CD14-positive monocyte (primary cell): ENCODE data around the gene REC8. TPM values are rescaled to one million over a fixed set of nuclear protein-coding genes. Genes with fewer than 3 reads are reported as not detected.

Experiments
- DNase-seq, 3 donors: peaks; one replicate each; pipeline ENCODE4 v3.0.0-alpha.2; 2011 to 2022
- H2AFZ ChIP-seq: 2 replicates; pipeline ENCODE4 v1.6.0; 2012; ENCODE audit warnings: mild to moderate bottlenecking, low read depth, low read length, inconsistent platforms; ENCODE audit not compliant: insufficient read depth, poor library complexity, severe bottlenecking
- H3K27ac ChIP-seq, 2 donors: 1 replicate in 1 of 2; 2 replicates in 1 of 2; pipeline ENCODE4 v1.5.1; 2012 to 2013; ENCODE audit warnings: low read length in 2 of 2, control low read depth in 1 of 2, inconsistent platforms in 1 of 2, low read depth in 1 of 2, mild to moderate bottlenecking in 1 of 2
- H3K27me3 ChIP-seq, 2 donors: one replicate each; pipeline versions ENCODE4 v1.6.0 to v1.6.1; 2011 to 2013; ENCODE audit warnings: low read length in 2 of 2; ENCODE audit not compliant: control insufficient read depth in 2 of 2, insufficient read depth in 2 of 2
- H3K36me3 ChIP-seq, 2 donors: replicated peaks in 1 of 2; 1 replicate in 1 of 2; 2 replicates in 1 of 2; pipeline versions ENCODE4 v1.5.1 to v1.6.1; 2012 to 2013; ENCODE audit warnings: low read length in 2 of 2, control low read depth in 1 of 2, inconsistent platforms in 1 of 2, mild to moderate bottlenecking in 1 of 2; ENCODE audit not compliant: insufficient read depth in 2 of 2, control insufficient read depth in 1 of 2
- H3K4me1 ChIP-seq, 2 donors: 1 replicate in 1 of 2; 2 replicates in 1 of 2; pipeline versions ENCODE4 v1.5.1 to v1.6.1; 2012 to 2013; ENCODE audit warnings: low read length in 2 of 2, control low read depth in 1 of 2, inconsistent platforms in 1 of 2, mild to moderate bottlenecking in 1 of 2, moderate library complexity in 1 of 2; ENCODE audit not compliant: insufficient read depth in 2 of 2, control insufficient read depth in 1 of 2
- H3K4me2 ChIP-seq: replicated peaks from 2 replicates; pipeline ENCODE3; 2012; ENCODE audit warnings: low read length, moderate library complexity, mild to moderate bottlenecking; ENCODE audit not compliant: poor library complexity, severe bottlenecking; ENCODE audit errors: extremely low read depth
- H3K4me3 ChIP-seq, 3 experiments: fragments of 200-600 bp in 1 of 3; sonication (generic) in 1 of 3; replicated peaks in 1 of 3; 1 replicate in 2 of 3; 2 replicates in 1 of 3; pipeline ENCODE4 v1.5.1; 2011 to 2013; ENCODE audit warnings: low read length in 3 of 3, mild to moderate bottlenecking in 3 of 3, control low read depth in 2 of 3, low read depth in 2 of 3, inconsistent platforms in 1 of 3, moderate library complexity in 1 of 3
- H3K79me2 ChIP-seq: 2 replicates; pipeline ENCODE4 v1.6.0; 2012; ENCODE audit warnings: mild to moderate bottlenecking, control low read depth, inconsistent platforms, low read length, moderate library complexity; ENCODE audit not compliant: insufficient read depth
- H3K9ac ChIP-seq: 2 replicates; pipeline ENCODE4 v1.6.0; 2017; ENCODE audit warnings: low read length, mild to moderate bottlenecking; ENCODE audit not compliant: insufficient read depth, poor library complexity, severe bottlenecking
- H3K9me3 ChIP-seq, 2 donors: replicated peaks in 1 of 2; 1 replicate in 1 of 2; 2 replicates in 1 of 2; pipeline versions ENCODE4 v1.5.1 to v1.6.1; 2012 to 2013; ENCODE audit warnings: low read length in 2 of 2, control low read depth in 1 of 2; ENCODE audit not compliant: control insufficient read depth in 1 of 2, insufficient read depth in 1 of 2
- H4K20me1 ChIP-seq: 2 replicates; pipeline ENCODE4 v1.6.0; 2012; ENCODE audit warnings: mild to moderate bottlenecking, low read length, control low read depth, moderate library complexity; ENCODE audit not compliant: insufficient read depth
- H3K27ac Mint-ChIP-seq, 7 donors: one replicate each; pipeline ENCODE4 v1.8.0; 2020; ENCODE audit warnings: mild to moderate bottlenecking in 7 of 7, mixed read lengths in 7 of 7, moderate library complexity in 6 of 7, inconsistent platforms in 2 of 7
- H3K27me3 Mint-ChIP-seq, 3 donors: one replicate each; pipeline ENCODE4 v1.8.0; 2021 to 2022; ENCODE audit warnings: low read depth in 3 of 3, mild to moderate bottlenecking in 3 of 3, mixed read lengths in 3 of 3, moderate library complexity in 3 of 3, inconsistent platforms in 1 of 3
- H3K36me3 Mint-ChIP-seq, 2 donors: one replicate each; pipeline ENCODE4 v1.8.0; 2020; ENCODE audit warnings: mixed read lengths in 2 of 2, inconsistent platforms in 1 of 2, mild to moderate bottlenecking in 1 of 2
- H3K4me1 Mint-ChIP-seq: one replicate; pipeline ENCODE4 v1.8.0; 2020; ENCODE audit warnings: mild to moderate bottlenecking, mixed read lengths
- H3K4me3 Mint-ChIP-seq, 2 donors: one replicate each; pipeline ENCODE4 v1.8.0; 2020; ENCODE audit warnings: mild to moderate bottlenecking in 2 of 2, mixed read lengths in 2 of 2, moderate library complexity in 1 of 2
- H3K9me3 Mint-ChIP-seq, 7 donors: one replicate each; pipeline ENCODE4 v1.8.0; 2020 to 2022; ENCODE audit warnings: mixed read lengths in 7 of 7, mild to moderate bottlenecking in 6 of 7, moderate library complexity in 6 of 7, inconsistent platforms in 2 of 7
- CTCF ChIP-seq: fragments of 200-600 bp; IDR thresholded peaks from one replicate; pipeline ENCODE4 v1.8.0; 2022; ENCODE audit warnings: antibody characterized with exemption, mild to moderate bottlenecking
- WGBS: methylation state at CpG from one replicate; pipeline ENCODE4 v1.1.5; 2013; ENCODE audit warnings: missing lambda C conversion rate; ENCODE audit not compliant: insufficient coverage; 5-methylcytosine and 5-hydroxymethylcytosine counted together
- intact Hi-C, 2 donors: fragments of 100-400 bp; cut with micrococcal nuclease; formaldehyde crosslinking; loops; one replicate each; pipeline versions ENCODE4 v1.15.0 to v1.15.1; 2023
- polyA plus RNA-seq, 3 donors: library from polyadenylated mRNA; depleted of rRNA in 1 of 3; unstranded in 2 of 3; stranded (reverse) in 1 of 3; fragments of 300-500 nt in 2 of 3; fragments of >200 nt in 1 of 3; fragmentation: Illumina TruSeq in 2 of 3; gene quantifications; 1 replicate in 2 of 3; 2 replicates in 1 of 3; pipeline ENCODE4 v1.2.3, GENCODE V29; 2012 to 2021

The REC8 gene
- polyA plus RNA-seq, 3 donors: 1.4 to 46.4 (median 2.3) TPM

- no peak for TF ChIP-seq CTCF
- Histone ChIP-seq H2AFZ (no peak overlapping the region), H3K4me1 (peaks cover 19 to 23% of the 10 kb centered on the region in 2 donors), H3K36me3 (peaks cover under 1 to 1% of the 10 kb centered on the region in 2 donors), H3K79me2 (peaks cover 12% of the 10 kb centered on the region), H3K4me2 (no peak overlapping the region), H3K27me3 (no peaks in the 10 kb centered on the region), H3K27ac (no peak overlapping the region), H4K20me1 (peaks cover 10% of the 10 kb centered on the region), H3K4me3 (no peak overlapping the region), H3K9ac (no peak overlapping the region), H3K9me3 (no peaks in the 10 kb centered on the region)
- Mint-ChIP-seq H3K27me3 (no peaks in the 10 kb centered on the region), H3K4me1 (peaks cover 24% of the 10 kb centered on the region), H3K9me3 (peaks cover 0 to 1% (median 0%) of the 10 kb centered on the region in 7 donors), H3K36me3 (peaks cover 11 to 23% of the 10 kb centered on the region in 2 donors), H3K4me3 (no peak overlapping the region), H3K27ac (no peak overlapping the region)
- intact Hi-C loops: loop anchor here in 1 of 2 donors (10.0 kb wide), 1 partner anchor 103 kb away; the partner anchor contains the start of genes GMPR2 and NEDD8
- DNase-seq: no peak
- 52% methylated on average over 24 of the region's 24 CpGs for WGBS
Measured at GRCh38 chr14:24132061-24132685, 39.7 kb upstream of the REC8 start.

- no peak overlapping the region for H3K27ac ChIP-seq
- intact Hi-C loops: loop anchor here in 1 of 2 donors (10.0 kb wide), 1 partner anchor 102 kb away; the partner anchor contains the start of genes GMPR2 and NEDD8
- WGBS: no CpG with 5 or more reads among the region's 2 CpGs
Measured at GRCh38 chr14:24132976-24133375, 38.9 kb upstream of the REC8 start.

More at GRCh38 chr14:24132976-24133375, 38.9 kb upstream of the REC8 start:
- Histone ChIP-seq H3K36me3 (peaks cover 8 to 9% of the 10 kb centered on the region in 2 donors), H3K4me2 (no peak overlapping the region), H4K20me1 (peaks cover 17% of the 10 kb centered on the region), H3K9me3 (no peaks in the 10 kb centered on the region), H3K79me2 (peaks cover 20% of the 10 kb centered on the region), H3K27me3 (no peaks in the 10 kb centered on the region), H3K4me3 (no peak overlapping the region), H3K4me1 (peaks cover 26 to 32% of the 10 kb centered on the region in 2 donors), H3K9ac (no peak overlapping the region), H2AFZ (no peak overlapping the region)
- Mint-ChIP-seq H3K27me3 (no peaks in the 10 kb centered on the region), H3K4me3 (no peak overlapping the region), H3K4me1 (peaks cover 30% of the 10 kb centered on the region), H3K9me3 (peaks cover 0 to 1% (median 0%) of the 10 kb centered on the region in 7 donors), H3K36me3 (peaks cover 19 to 31% of the 10 kb centered on the region in 2 donors), H3K27ac (no peak overlapping the region)
- TF ChIP-seq CTCF: no peak
- no peak for DNase-seq
